Suprapubic skin (tissue), 4 donors: ENCODE data around the gene PRIMA1.

Source experiments
- CTCF ChIP-seq, 2 donors: fragments of 200-600 bp in 1 of 2; fragments of 450-650 bp in 1 of 2; sonication (generic) in 1 of 2; IDR thresholded peaks; one replicate each; pipeline ENCODE4 v1.5.1; 2016 to 2019; ENCODE audit warnings: antibody characterized with exemption in 2 of 2, mild to moderate bottlenecking in 1 of 2, moderate library complexity in 1 of 2
- POLR2A ChIP-seq, 2 donors: fragments of 450-650 bp; IDR thresholded peaks; one replicate each; pipeline ENCODE4 v1.6.1; 2017; ENCODE audit warnings: antibody characterized with exemption in 2 of 2, mild to moderate bottlenecking in 2 of 2, moderate library complexity in 2 of 2
- POLR2AphosphoS5 ChIP-seq, 3 donors: sonication (generic); formaldehyde crosslinking; IDR thresholded peaks; one replicate each; pipeline ENCODE4 v1.6.1; 2017; ENCODE audit warnings: antibody characterized with exemption in 3 of 3

GRCh38 chr14:93703941-93704340 lies 84.3 kb downstream of the PRIMA1 start:
- TF ChIP-seq CTCF (IDR thresholded peaks at IDR 0.05) (no peak), POLR2A (IDR thresholded peaks at IDR 0.05) (no peak), POLR2AphosphoS5 (IDR thresholded peaks at IDR 0.05) (no peak)
